T-helper 2 cell treated with Interferon-gamma antibody and Interleukin-4, amounts not matched to agents 100 ng/mL and 5 ng/mL, for 36 hours (primary cell): ENCODE measurements around the gene ADAMTS12. TPM values are rescaled to one million over a fixed set of nuclear protein-coding genes. Genes with fewer than 3 reads are reported as not detected.

Experiments
- intact Hi-C: fragments of 100-400 bp; cut with micrococcal nuclease; formaldehyde crosslinking; loops from one replicate; pipeline ENCODE4 v1.15.1; 2023
- total RNA-seq: library from RNA; stranded (reverse); gene quantifications from 2 replicates; pipeline ENCODE4 v1.2.3, GENCODE V29; 2022

The ADAMTS12 gene
- total RNA-seq, 1 donor from 2014 or later = not detected

GRCh38 chr5:33808699-33809098 is 83.1 kb downstream of the ADAMTS12 start:
- intact Hi-C loops = no loop called here

- intact Hi-C loops = no loop called here
Measured at GRCh38 chr5:33807771-33808170, 84.0 kb downstream of the ADAMTS12 start.

- intact Hi-C loops = no loop called here
Measured at GRCh38 chr5:33806738-33807442, 84.9 kb downstream of the ADAMTS12 start.

GRCh38 chr5:33801292-33801691 is 90.5 kb downstream of the ADAMTS12 start:
- intact Hi-C loops = no loop called here

GRCh38 chr5:33800241-33800950 is 91.4 kb downstream of the ADAMTS12 start:
- intact Hi-C loops = no loop called here

- intact Hi-C loops = no loop called here
Measured at GRCh38 chr5:33795496-33795895, 96.3 kb downstream of the ADAMTS12 start.

- intact Hi-C loops = no loop called here
Measured at GRCh38 chr5:33794550-33795181, 97.1 kb downstream of the ADAMTS12 start.

GRCh38 chr5:33793836-33794549 is 97.8 kb downstream of the ADAMTS12 start:
- intact Hi-C loops = no loop called here

GRCh38 chr5:33793276-33793675 is 98.5 kb downstream of the ADAMTS12 start:
- intact Hi-C loops = no loop called here

- intact Hi-C loops = no loop called here
Measured at GRCh38 chr5:33792559-33792958, 99.2 kb downstream of the ADAMTS12 start.

- intact Hi-C loops = no loop called here
Measured at GRCh38 chr5:33789567-33789957, 102.2 kb downstream of the ADAMTS12 start.

- intact Hi-C loops = no loop called here
Measured at GRCh38 chr5:33788922-33789566, 102.7 kb downstream of the ADAMTS12 start.

- intact Hi-C loops = no loop called here
Measured at GRCh38 chr5:33785571-33785970, 106.2 kb downstream of the ADAMTS12 start.

GRCh38 chr5:33781286-33781685 is 110.5 kb downstream of the ADAMTS12 start:
- intact Hi-C loops = no loop called here

GRCh38 chr5:33776151-33776660 is 115.6 kb downstream of the ADAMTS12 start:
- intact Hi-C loops = no loop called here

GRCh38 chr5:33774341-33774740 is 117.4 kb downstream of the ADAMTS12 start:
- intact Hi-C loops = no loop called here

GRCh38 chr5:33772380-33772897 is 119.4 kb downstream of the ADAMTS12 start:
- intact Hi-C loops = no loop called here

GRCh38 chr5:33769968-33770367 is 121.8 kb downstream of the ADAMTS12 start:
- intact Hi-C loops = no loop called here

GRCh38 chr5:33769196-33769595 is 122.6 kb downstream of the ADAMTS12 start:
- intact Hi-C loops = no loop called here

GRCh38 chr5:33766023-33766422 is 125.8 kb downstream of the ADAMTS12 start:
- intact Hi-C loops = no loop called here

GRCh38 chr5:33764786-33765185 is 127.0 kb downstream of the ADAMTS12 start:
- intact Hi-C loops = no loop called here
